IMR-90 (cell line): ENCODE results near the gene KIDINS220. TPM values are rescaled to one million over a fixed set of nuclear protein-coding genes. Genes with fewer than 3 reads are reported as not detected.

Source experiments
- ATAC-seq: fragments of 200-7000 bp; cut with Tn5 transposase; 2 replicates; pipeline ENCODE4 v1.9.1; 2020; ENCODE audit warnings: low read depth, mild to moderate bottlenecking, moderate library complexity
- BruUV-seq: library from RNA; stranded (reverse); fragments of 400-500 nt; replicated peaks from 2 replicates; lab custom pipeline; 2021; lab: Mats Ljungman, UMichigan
- CTCF ChIA-PET: fragments of 300-600 bp; formaldehyde crosslinking; extraction: SDS; loops from one replicate; lab custom pipeline; 2021; ENCODE audit warnings: antibody characterized with exemption; lab: Yijun Ruan, JAX
- POLR2A ChIA-PET: fragments of 300-600 bp; sonication (Branson Sonifier 250); formaldehyde crosslinking; loops from one replicate; lab custom pipeline; 2022; ENCODE audit warnings: antibody characterized with exemption; ENCODE audit not compliant: unreplicated experiment; lab: Charles Lee
- DNase-seq: peaks from one replicate; pipeline ENCODE4 v3.0.0; 2013
- H2AFZ ChIP-seq: replicated peaks from 2 replicates; pipeline ENCODE3; 2013; ENCODE audit warnings: low read length, mild to moderate bottlenecking; ENCODE audit not compliant: poor library complexity
- H2AK5ac ChIP-seq: 2 replicates; pipeline ENCODE4 v1.6.1; 2013; ENCODE audit warnings: low read depth, low read length, inconsistent platforms
- H2AK9ac ChIP-seq: replicated peaks from 2 replicates; pipeline ENCODE3; 2013; ENCODE audit warnings: mild to moderate bottlenecking, low read depth, low read length, moderate library complexity; ENCODE audit not compliant: poor library complexity
- H2BK120ac ChIP-seq: 2 replicates; pipeline ENCODE4 v1.6.1; 2013; ENCODE audit warnings: low read depth, low read length, inconsistent platforms
- H2BK15ac ChIP-seq: 3 replicates; pipeline ENCODE4 v1.6.1; 2013; ENCODE audit warnings: low read depth, low read length, inconsistent platforms
- H2BK20ac ChIP-seq: 2 replicates; pipeline ENCODE4 v1.6.1; 2013; ENCODE audit warnings: low read depth, mild to moderate bottlenecking, inconsistent platforms, low read length, moderate library complexity
- H2BK5ac ChIP-seq: 2 replicates; pipeline ENCODE4 v1.6.1; 2013; ENCODE audit warnings: mild to moderate bottlenecking, low read depth, low read length, inconsistent platforms; ENCODE audit not compliant: poor library complexity, severe bottlenecking
- H3K14ac ChIP-seq: replicated peaks from 2 replicates; pipeline ENCODE4 v1.6.1; 2013; ENCODE audit warnings: low read depth, low read length, inconsistent platforms
- H3K18ac ChIP-seq: 2 replicates; pipeline ENCODE4 v1.6.1; 2013; ENCODE audit warnings: low read depth, low read length, control low read depth
- H3K23ac ChIP-seq: 2 replicates; pipeline ENCODE4 v1.6.1; 2013; ENCODE audit warnings: low read depth, low read length, inconsistent platforms
- H3K27ac ChIP-seq: 2 replicates; pipeline ENCODE4 v1.5.1; 2013; ENCODE audit warnings: mild to moderate bottlenecking, control low read depth, low read length; ENCODE audit not compliant: insufficient read depth
- H3K27me3 ChIP-seq: 2 replicates; pipeline ENCODE4 v1.6.1; 2013; ENCODE audit warnings: low read length; ENCODE audit not compliant: control insufficient read depth, insufficient read depth
- H3K36me3 ChIP-seq: 2 replicates; pipeline ENCODE4 v1.6.1; 2013; ENCODE audit warnings: low read length, mixed read lengths; ENCODE audit not compliant: control insufficient read depth, insufficient read depth
- H3K4ac ChIP-seq: 2 replicates; pipeline ENCODE4 v1.6.1; 2013; ENCODE audit warnings: low read depth, low read length, inconsistent platforms
- H3K4me1 ChIP-seq: 2 replicates; pipeline ENCODE4 v1.6.1; 2013; ENCODE audit warnings: low read length, mixed read lengths; ENCODE audit not compliant: control insufficient read depth, insufficient read depth
- H3K4me2 ChIP-seq: 2 replicates; pipeline ENCODE4 v1.6.1; 2013; ENCODE audit warnings: low read depth, mild to moderate bottlenecking, control low read depth, low read length, moderate library complexity
- H3K4me3 ChIP-seq: 2 replicates; pipeline ENCODE4 v1.5.1; 2013; ENCODE audit warnings: low read depth, mild to moderate bottlenecking, control low read depth, low read length, moderate library complexity; ENCODE audit not compliant: insufficient read depth
- H3K56ac ChIP-seq: 2 replicates; pipeline ENCODE4 v1.6.1; 2013; ENCODE audit warnings: low read length, inconsistent platforms; ENCODE audit not compliant: insufficient read depth; ENCODE audit errors: extremely low read depth
- H3K79me1 ChIP-seq, 2 experiments: 2 replicates each; pipeline ENCODE4 v1.6.1; 2013; ENCODE audit warnings: low read length in 2 of 2, inconsistent platforms in 1 of 2, low read depth in 1 of 2
- H3K9ac ChIP-seq: 2 replicates; pipeline ENCODE4 v1.6.1; 2013; ENCODE audit warnings: low read depth, low read length, control low read depth
- H3K9me1 ChIP-seq: 2 replicates; pipeline ENCODE4 v1.6.1; 2013; ENCODE audit warnings: low read length, inconsistent platforms; ENCODE audit not compliant: insufficient read depth
- H3K9me3 ChIP-seq: 2 replicates; pipeline ENCODE4 v1.6.1; 2013; ENCODE audit warnings: low read length; ENCODE audit not compliant: control insufficient read depth, insufficient read depth
- H4K20me1 ChIP-seq: 2 replicates; pipeline ENCODE4 v1.6.1; 2013; ENCODE audit warnings: low read length, inconsistent platforms; ENCODE audit not compliant: insufficient read depth
- H4K5ac ChIP-seq: 2 replicates; pipeline ENCODE4 v1.6.1; 2013; ENCODE audit warnings: mild to moderate bottlenecking, low read depth, low read length, control low read depth
- H4K8ac ChIP-seq, 2 experiments: 2 replicates each; pipeline ENCODE4 v1.6.1; 2013; ENCODE audit warnings: low read depth in 2 of 2, low read length in 2 of 2, control low read depth in 1 of 2, inconsistent platforms in 1 of 2
- H4K91ac ChIP-seq: 2 replicates; pipeline ENCODE4 v1.6.1; 2013; ENCODE audit warnings: low read depth, low read length, inconsistent platforms; ENCODE audit not compliant: insufficient read depth
- BHLHE40 ChIP-seq: fragments of 150-350 bp; IDR thresholded peaks from 2 replicates; pipeline ENCODE4 v1.6.1; 2016; ENCODE audit warnings: mild to moderate bottlenecking, low read depth, low read length
- CEBPB ChIP-seq: IDR thresholded peaks from 2 replicates; pipeline ENCODE4 v1.6.1; 2012; ENCODE audit warnings: low read depth, low read length, improper control_type of control experiment
- CHD1 ChIP-seq: IDR thresholded peaks from 2 replicates; pipeline ENCODE4 v1.6.1; 2012; ENCODE audit warnings: low read depth, low read length, improper control_type of control experiment
- CTCF ChIP-seq: conservative IDR thresholded peaks from 2 replicates; pipeline ENCODE4 v1.5.1; 2012; ENCODE audit warnings: mild to moderate bottlenecking, low read depth, low read length, improper control_type of control experiment
- ELK1 ChIP-seq: fragments of 150-350 bp; IDR thresholded peaks from 2 replicates; pipeline ENCODE4 v1.6.1; 2016; ENCODE audit warnings: low read depth, mild to moderate bottlenecking, low read length, moderate library complexity, borderline replicate concordance
- FOS ChIP-seq: fragments of 150-350 bp; IDR thresholded peaks from 2 replicates; pipeline ENCODE4 v1.6.1; 2016; ENCODE audit warnings: low read depth, low read length
- MAFK ChIP-seq: IDR thresholded peaks from 2 replicates; pipeline ENCODE4 v1.6.1; 2012; ENCODE audit warnings: low read depth, low read length, improper control_type of control experiment
- MAZ ChIP-seq: IDR thresholded peaks from 2 replicates; pipeline ENCODE4 v1.6.1; 2012; ENCODE audit warnings: low read depth, mild to moderate bottlenecking, low read length, improper control_type of control experiment, moderate library complexity, borderline replicate concordance
- MXI1 ChIP-seq: IDR thresholded peaks from 2 replicates; pipeline ENCODE4 v1.6.1; 2012; ENCODE audit warnings: low read depth, mild to moderate bottlenecking, low read length, moderate library complexity, borderline replicate concordance
- NFE2L2 ChIP-seq: fragments of 150-350 bp; IDR thresholded peaks from 2 replicates; pipeline ENCODE4 v1.6.1; 2016; ENCODE audit warnings: low read depth, mild to moderate bottlenecking, low read length
- POLR2A ChIP-seq: IDR thresholded peaks from 2 replicates; pipeline ENCODE4 v1.6.1; 2012; ENCODE audit warnings: mild to moderate bottlenecking, low read depth, low read length
- RAD21 ChIP-seq: IDR thresholded peaks from 2 replicates; pipeline ENCODE4 v1.6.1; 2012; ENCODE audit warnings: low read length, improper control_type of control experiment
- RCOR1 ChIP-seq: IDR thresholded peaks from 2 replicates; pipeline ENCODE4 v1.6.1; 2012; ENCODE audit warnings: mild to moderate bottlenecking, low read length, improper control_type of control experiment; ENCODE audit not compliant: insufficient replicate concordance
- RFX5 ChIP-seq: IDR thresholded peaks from 2 replicates; pipeline ENCODE4 v1.8.0; 2012; ENCODE audit warnings: low read depth, mild to moderate bottlenecking, low read length, moderate library complexity
- SMC3 ChIP-seq: fragments of 150-350 bp; IDR thresholded peaks from 2 replicates; pipeline ENCODE4 v1.6.1; 2016; ENCODE audit warnings: low read depth, mild to moderate bottlenecking, antibody characterized with exemption, low read length, moderate library complexity
- USF2 ChIP-seq: fragments of 150-350 bp; IDR thresholded peaks from 2 replicates; pipeline ENCODE4 v1.6.1; 2017; ENCODE audit warnings: mild to moderate bottlenecking, antibody characterized with exemption, low read length, low read depth
- WGBS, 2 experiments: methylation state at CpG; one replicate each; pipeline versions ENCODE4 v1.1.5 to v1.1.7; 2013; ENCODE audit warnings: missing lambda C conversion rate in 2 of 2; ENCODE audit not compliant: insufficient read length in 1 of 2; ENCODE audit errors: extremely low coverage in 2 of 2; 5-methylcytosine and 5-hydroxymethylcytosine counted together
- dilution Hi-C: fragments of 300-500 bp; cut with HindIII; formaldehyde crosslinking; loops from one replicate; pipeline ENCODE4 v1.14.3; 2018; ENCODE audit warnings: low sequenced_read_pairs; ENCODE audit not compliant: unreplicated experiment
- in situ Hi-C: fragments of 300-500 bp; cut with MboI; formaldehyde crosslinking; loops from 3 replicates; pipeline ENCODE4 v1.14.3; 2019; ENCODE audit warnings: low sequenced_read_pairs, inconsistent platforms, mixed read lengths
- intact Hi-C: fragments of 100-400 bp; cut with micrococcal nuclease; formaldehyde crosslinking; loops from 2 replicates; pipeline ENCODE4 v1.10.0; 2022
- polyA plus RNA-seq, 3 experiments: library from polyadenylated mRNA; depleted of rRNA; stranded (reverse); fragments of >200 nt; gene quantifications; 2 replicates each; pipeline ENCODE4 v1.2.3, GENCODE V29; 2012; ENCODE audit warnings: low replicate concordance in 1 of 3
- total RNA-seq: library from RNA; depleted of rRNA; stranded (reverse); fragments of >200 nt; gene quantifications from 2 replicates; pipeline ENCODE4 v1.2.3, GENCODE V29; 2012

The KIDINS220 gene
- total and polyA plus RNA-seq, 2 of the 4 experiments (the other 2 are of a cell fraction), result 23.1 to 63.4 TPM

GRCh38 chr2:8862230-8862629 is 24.8 kb upstream of the KIDINS220 start:
- ATAC-seq (no peak), DNase-seq (no peak)
- Histone ChIP-seq H2BK5ac (no peak overlapping the region), H3K14ac (no peak overlapping the region), H3K79me1 (no peaks in the 10 kb centered on the region), H3K18ac (no peak overlapping the region), H4K5ac (no peak overlapping the region), H2AK9ac (no peak overlapping the region), H3K4me3 (no peak overlapping the region), H3K4me1 (no peaks in the 10 kb centered on the region), H2AK5ac (no peak overlapping the region), H3K27ac (no peak overlapping the region), H3K56ac (no peak overlapping the region), H3K23ac (no peak overlapping the region), H3K9me3 (no peaks in the 10 kb centered on the region), H3K4ac (no peak overlapping the region), H4K8ac (no peak overlapping the region), H3K27me3 (no peaks in the 10 kb centered on the region), H3K9ac (no peak overlapping the region), H2BK120ac (no peak overlapping the region), H2AFZ (no peak overlapping the region), H3K36me3 (peaks cover 18% of the 10 kb centered on the region), H3K9me1 (peaks cover 2% of the 10 kb centered on the region; the same call in 1 of the 2 replicates), H3K4me2 (no peak overlapping the region), H4K91ac (no peak overlapping the region), H4K20me1 (no peaks in the 10 kb centered on the region), H2BK15ac (no peak overlapping the region), H2BK20ac (no peak overlapping the region)
- dilution Hi-C loops (no loop called here), intact Hi-C loops (no loop called here), in situ Hi-C loops (loop anchor here (25.0 kb wide), 1 partner anchor 475 kb away; no protein-coding TSS in a partner anchor)
- BruUV-seq, result no TSS peak
- CTCF ChIA-PET, result interaction anchor here (0.9 kb wide), 1 partner anchor 11 kb away, joined by 3 read pairs; no protein-coding TSS in a partner anchor
- TF ChIP-seq NFE2L2 (no peak), CTCF (no peak), POLR2A (no peak), CEBPB (no peak), BHLHE40 (no peak), RFX5 (no peak), SMC3 (no peak), USF2 (no peak), ELK1 (no peak), CHD1 (no peak), RCOR1 (no peak), MAFK (no peak), MXI1 (no peak), MAZ (no peak), RAD21 (no peak), FOS (no peak)
- WGBS, 2 experiments, result 100% methylated on average over 1 of the region's 7 CpGs; no CpG with 5 or more reads in 1 of the 2 experiments
- POLR2A ChIA-PET, result no interaction called here
